Neural crest cell (in vitro differentiated cells): ENCODE measurements around the gene IGF2. TPM values are rescaled to one million over a fixed set of nuclear protein-coding genes. Genes with fewer than 3 reads are reported as not detected.

Source experiments
- DNase-seq: peaks from one replicate; pipeline ENCODE4 v3.0.0; 2021; ENCODE audit warnings: low read depth, mixed read lengths, low spot score
- H3K27ac Mint-ChIP-seq: one replicate; pipeline ENCODE4 v1.8.0; 2021; ENCODE audit warnings: mild to moderate bottlenecking, mixed read lengths; ENCODE audit not compliant: unreplicated experiment
- H3K27me3 Mint-ChIP-seq: 2 replicates; pipeline ENCODE4 v1.8.0; 2021; ENCODE audit warnings: low read depth, mild to moderate bottlenecking, mixed read lengths
- H3K36me3 Mint-ChIP-seq: 2 replicates; pipeline ENCODE4 v1.8.0; 2021; ENCODE audit warnings: low read depth, mild to moderate bottlenecking, mixed read lengths
- H3K4me1 Mint-ChIP-seq: 2 replicates; pipeline ENCODE4 v1.8.0; 2021; ENCODE audit warnings: mixed read lengths
- H3K4me3 Mint-ChIP-seq: one replicate; pipeline ENCODE4 v1.8.0; 2021; ENCODE audit warnings: mild to moderate bottlenecking, mixed read lengths
- H3K9me3 Mint-ChIP-seq: 2 replicates; pipeline ENCODE4 v1.8.0; 2021; ENCODE audit warnings: mixed read lengths
- total RNA-seq: library from RNA; stranded (reverse); gene quantifications from 2 replicates; pipeline ENCODE4 v1.2.1, GENCODE V29; 2021
- TF ChIP-seq, protein P1 (sequence below): fragments of 200-600 bp; sonication (generic); conservative IDR thresholded peaks from 2 replicates; pipeline ENCODE4 v1.5.0; 2021; ENCODE audit warnings: antibody characterized with exemption, mild to moderate bottlenecking

IGF2 gene
- total RNA-seq, 1 donor from 2014 or later: 20.1 TPM

- peaks cover 61% of the 10 kb centered on the region for H3K27me3 Mint-ChIP-seq
- H3K9me3 Mint-ChIP-seq: no peaks in the 10 kb centered on the region
- H3K4me1 Mint-ChIP-seq: peaks cover 11% of the 10 kb centered on the region
- no peak overlapping the region for H3K27ac Mint-ChIP-seq
- DNase-seq: no peak
- TF ChIP-seq, protein P1, sequence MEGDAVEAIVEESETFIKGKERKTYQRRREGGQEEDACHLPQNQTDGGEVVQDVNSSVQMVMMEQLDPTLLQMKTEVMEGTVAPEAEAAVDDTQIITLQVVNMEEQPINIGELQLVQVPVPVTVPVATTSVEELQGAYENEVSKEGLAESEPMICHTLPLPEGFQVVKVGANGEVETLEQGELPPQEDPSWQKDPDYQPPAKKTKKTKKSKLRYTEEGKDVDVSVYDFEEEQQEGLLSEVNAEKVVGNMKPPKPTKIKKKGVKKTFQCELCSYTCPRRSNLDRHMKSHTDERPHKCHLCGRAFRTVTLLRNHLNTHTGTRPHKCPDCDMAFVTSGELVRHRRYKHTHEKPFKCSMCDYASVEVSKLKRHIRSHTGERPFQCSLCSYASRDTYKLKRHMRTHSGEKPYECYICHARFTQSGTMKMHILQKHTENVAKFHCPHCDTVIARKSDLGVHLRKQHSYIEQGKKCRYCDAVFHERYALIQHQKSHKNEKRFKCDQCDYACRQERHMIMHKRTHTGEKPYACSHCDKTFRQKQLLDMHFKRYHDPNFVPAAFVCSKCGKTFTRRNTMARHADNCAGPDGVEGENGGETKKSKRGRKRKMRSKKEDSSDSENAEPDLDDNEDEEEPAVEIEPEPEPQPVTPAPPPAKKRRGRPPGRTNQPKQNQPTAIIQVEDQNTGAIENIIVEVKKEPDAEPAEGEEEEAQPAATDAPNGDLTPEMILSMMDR: no peak
- peak overlapping the region; percentile 47 for H3K4me3 Mint-ChIP-seq
- no peaks in the 10 kb centered on the region for H3K36me3 Mint-ChIP-seq
These were observed 5.8 kb downstream of the IGF2 start for GRCh38 chr11:2133241-2134021.

GRCh38 chr11:2132874-2133240 is 6.3 kb downstream of the IGF2 start:
- no peaks in the 10 kb centered on the region for H3K9me3 Mint-ChIP-seq
- DNase-seq: no peak

GRCh38 chr11:2132246-2132645 is 6.9 kb downstream of the IGF2 start:
- Mint-ChIP-seq H3K36me3 (no peaks in the 10 kb centered on the region), H3K27me3 (peaks cover 52% of the 10 kb centered on the region), H3K4me3 (no peak overlapping the region), H3K27ac (no peak overlapping the region), H3K4me1 (peaks cover 11% of the 10 kb centered on the region), H3K9me3 (no peaks in the 10 kb centered on the region)
- TF ChIP-seq, protein P1: no peak
- DNase-seq: no peak

More at GRCh38 chr11:2132874-2133240, 6.3 kb downstream of the IGF2 start:
- TF ChIP-seq, protein P1: no peak
- Mint-ChIP-seq H3K4me1 (peaks cover 11% of the 10 kb centered on the region), H3K4me3 (peak overlapping the region; percentile 47), H3K27ac (no peak overlapping the region), H3K27me3 (peaks cover 58% of the 10 kb centered on the region), H3K36me3 (no peaks in the 10 kb centered on the region)

DNA sequence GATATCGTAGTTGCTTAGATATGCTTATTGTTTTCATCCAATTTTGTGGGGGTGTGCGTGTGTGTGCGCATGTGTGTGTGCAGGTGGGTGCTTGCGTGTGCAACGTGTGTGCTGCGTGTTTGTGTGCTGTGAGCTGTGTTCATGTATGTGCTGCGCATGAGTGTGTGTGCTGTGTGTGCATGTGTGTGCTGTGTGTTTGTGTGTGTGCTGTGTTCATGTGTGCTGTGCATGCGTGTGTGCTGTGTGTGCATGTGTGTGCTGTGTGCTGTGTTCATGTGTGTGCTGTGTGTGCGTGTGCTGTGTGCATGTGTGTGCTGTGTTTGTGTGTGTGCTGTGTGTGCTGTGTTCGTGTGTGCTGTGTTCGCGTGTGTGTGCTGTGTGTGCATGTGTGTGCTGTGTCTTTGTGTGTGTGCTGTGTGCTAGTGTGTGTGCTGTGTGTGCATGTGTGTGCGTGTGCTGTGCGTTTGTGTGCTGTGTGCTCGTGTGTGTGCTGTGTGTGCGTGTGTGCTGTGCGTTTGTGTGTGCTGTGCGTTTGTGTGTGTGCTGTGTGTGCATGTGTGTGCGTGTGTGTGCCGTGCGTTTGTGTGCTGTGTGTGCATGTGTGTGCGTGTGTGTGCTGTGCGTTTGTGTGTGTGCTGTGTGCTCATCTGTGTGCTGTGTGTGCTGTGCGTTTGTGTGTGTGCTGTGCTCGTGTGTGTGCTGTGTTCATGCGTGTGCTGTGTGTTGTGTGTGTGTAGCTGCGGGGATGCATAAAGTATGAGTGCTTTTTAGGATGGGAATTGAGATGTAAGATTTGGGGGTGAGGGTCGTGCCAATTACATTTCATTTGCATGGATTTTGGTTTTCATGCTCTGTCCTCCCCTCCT is 7.6 kb downstream of the IGF2 start:
- no peak for DNase-seq
- TF ChIP-seq, protein P1: no peak
- H3K4me1 Mint-ChIP-seq: peaks cover 11% of the 10 kb centered on the region
- H3K4me3 Mint-ChIP-seq: no peak overlapping the region
- no peaks in the 10 kb centered on the region for H3K9me3 Mint-ChIP-seq
- peaks cover 46% of the 10 kb centered on the region for H3K27me3 Mint-ChIP-seq
- no peaks in the 10 kb centered on the region for H3K36me3 Mint-ChIP-seq
- peak overlapping the region; percentile 64 for H3K27ac Mint-ChIP-seq

GRCh38 chr11:2130881-2131352 is 8.3 kb downstream of the IGF2 start:
- no peak overlapping the region for H3K4me3 Mint-ChIP-seq
- H3K36me3 Mint-ChIP-seq: no peaks in the 10 kb centered on the region
- peaks cover 11% of the 10 kb centered on the region for H3K4me1 Mint-ChIP-seq
- no peaks in the 10 kb centered on the region for H3K9me3 Mint-ChIP-seq
- no peak for DNase-seq
- peaks cover 39% of the 10 kb centered on the region for H3K27me3 Mint-ChIP-seq
- no peak overlapping the region for H3K27ac Mint-ChIP-seq
- TF ChIP-seq, protein P1: no peak
